Neural progenitor cell (in vitro differentiated cells): ENCODE results near the gene R3HDM4. TPM values are rescaled to one million over a fixed set of nuclear protein-coding genes. Genes with fewer than 3 reads are reported as not detected.

Source experiments
- DNase-seq: peaks from one replicate; pipeline ENCODE4 v3.0.0-alpha.2; 2016; ENCODE audit warnings: low spot score
- H2AFZ ChIP-seq: fragments of 200-600 bp; sonication (generic); replicated peaks from 2 replicates; pipeline ENCODE4 v1.6.1; 2016; ENCODE audit warnings: antibody characterized with exemption
- H3F3A ChIP-seq: fragments of 200-600 bp; sonication (generic); 2 replicates; pipeline ENCODE4 v1.6.1; 2016; ENCODE audit warnings: antibody characterized with exemption, low read depth
- H3K27ac ChIP-seq: fragments of 200-600 bp; sonication (generic); 2 replicates; pipeline ENCODE4 v1.5.1; 2016; ENCODE audit warnings: mild to moderate bottlenecking
- H3K27me3 ChIP-seq: fragments of 200-600 bp; sonication (generic); 2 replicates; pipeline ENCODE4 v1.6.1; 2016; ENCODE audit warnings: mild to moderate bottlenecking, moderate library complexity
- H3K36me3 ChIP-seq: fragments of 200-600 bp; sonication (generic); 2 replicates; pipeline ENCODE4 v1.5.1; 2016
- H3K4me1 ChIP-seq: fragments of 200-600 bp; sonication (generic); 2 replicates; pipeline ENCODE4 v1.6.1; 2016; ENCODE audit warnings: mixed run types
- H3K4me2 ChIP-seq: fragments of 200-600 bp; sonication (generic); 2 replicates; pipeline ENCODE4 v1.6.1; 2016
- H3K4me3 ChIP-seq: fragments of 200-600 bp; sonication (generic); 2 replicates; pipeline ENCODE4 v1.5.1; 2016
- H3K79me2 ChIP-seq: fragments of 200-600 bp; sonication (generic); 2 replicates; pipeline ENCODE4 v1.6.1; 2016; ENCODE audit warnings: low read depth
- H3K9ac ChIP-seq: fragments of 200-600 bp; sonication (generic); 2 replicates; pipeline ENCODE4 v1.6.1; 2016
- H3K9me3 ChIP-seq: fragments of 200-600 bp; sonication (generic); 2 replicates; pipeline ENCODE4 v1.5.1; 2016; ENCODE audit warnings: low read depth
- H4K20me1 ChIP-seq: fragments of 200-600 bp; sonication (generic); 2 replicates; pipeline ENCODE4 v1.6.1; 2016; ENCODE audit warnings: low read depth
- H3K27ac Mint-ChIP-seq: 3 replicates; pipeline ENCODE4 v1.8.0; 2021; ENCODE audit warnings: mixed read lengths
- H3K27me3 Mint-ChIP-seq: 2 replicates; pipeline ENCODE4 v1.8.0; 2022; ENCODE audit warnings: low read depth, mild to moderate bottlenecking, inconsistent platforms, moderate library complexity, mixed read lengths; ENCODE audit not compliant: insufficient read depth
- H3K36me3 Mint-ChIP-seq: 3 replicates; pipeline ENCODE4 v1.8.0; 2021; ENCODE audit warnings: mixed read lengths
- H3K4me1 Mint-ChIP-seq: 3 replicates; pipeline ENCODE4 v1.8.0; 2021; ENCODE audit warnings: mixed read lengths
- H3K4me3 Mint-ChIP-seq: 3 replicates; pipeline ENCODE4 v1.8.0; 2021; ENCODE audit warnings: mild to moderate bottlenecking, moderate library complexity, mixed read lengths
- H3K9me3 Mint-ChIP-seq: 3 replicates; pipeline ENCODE4 v1.8.0; 2020; ENCODE audit warnings: mixed read lengths
- CTCF ChIP-seq: fragments of 200-600 bp; sonication (generic); IDR thresholded peaks from 2 replicates; pipeline ENCODE4 v1.5.1; 2017; ENCODE audit warnings: antibody characterized with exemption, mild to moderate bottlenecking
- EZH2 ChIP-seq: fragments of 200-600 bp; sonication (generic); IDR thresholded peaks from 2 replicates; pipeline ENCODE4 v1.6.1; 2017; ENCODE audit warnings: antibody characterized with exemption, mild to moderate bottlenecking, moderate library complexity
- EZH2phosphoT487 ChIP-seq: fragments of 200-600 bp; sonication (generic); IDR thresholded peaks from 2 replicates; pipeline ENCODE4 v1.6.1; 2017; ENCODE audit warnings: antibody characterized with exemption
- total RNA-seq: library from RNA; depleted of rRNA; stranded (reverse); fragments of >200 nt; gene quantifications from 2 replicates; pipeline ENCODE4 v1.2.3, GENCODE V29; 2015; ENCODE audit warnings: low replicate concordance

Gene R3HDM4
- total RNA-seq, 1 donor from 2014 or later, result 22.7 TPM

- H3K4me1 Mint-ChIP-seq, result peaks cover 21% of the 10 kb centered on the region
- no peaks in the 10 kb centered on the region for H3K9me3 ChIP-seq
- H3K9me3 Mint-ChIP-seq, result no peaks in the 10 kb centered on the region
- H3K36me3 Mint-ChIP-seq, result peaks cover 1% of the 10 kb centered on the region
- H3K27me3 Mint-ChIP-seq, result peaks cover 11% of the 10 kb centered on the region
- no peak overlapping the region for H3K4me3 Mint-ChIP-seq
- no peak overlapping the region for H3K4me2 ChIP-seq
- H3K9ac ChIP-seq, result no peak overlapping the region
- no peak for DNase-seq
- H3K4me3 ChIP-seq, result no peak overlapping the region
- no peak overlapping the region for H3K27ac Mint-ChIP-seq
- H2AFZ ChIP-seq, result no peak overlapping the region
- TF ChIP-seq CTCF (no peak), EZH2 (no peak), EZH2phosphoT487 (no peak)
- peaks cover 17% of the 10 kb centered on the region for H3F3A ChIP-seq
- H3K36me3 ChIP-seq, result no peaks in the 10 kb centered on the region
- H4K20me1 ChIP-seq, result peaks cover 37% of the 10 kb centered on the region
- no peaks in the 10 kb centered on the region for H3K4me1 ChIP-seq
- peaks cover 9% of the 10 kb centered on the region for H3K79me2 ChIP-seq
- H3K27me3 ChIP-seq, result no peaks in the 10 kb centered on the region
- H3K27ac ChIP-seq, result no peak overlapping the region
Observed at GRCh38 chr19:896999-897398, 16.0 kb downstream of the R3HDM4 start.

GRCh38 chr19:896434-896833 is 16.6 kb downstream of the R3HDM4 start:
- H3K36me3 ChIP-seq, result no peaks in the 10 kb centered on the region
- DNase-seq, result no peak
- H3K27me3 Mint-ChIP-seq, result peaks cover 11% of the 10 kb centered on the region
- H4K20me1 ChIP-seq, result peaks cover 32% of the 10 kb centered on the region
- H3K4me3 ChIP-seq, result no peak overlapping the region
- no peak overlapping the region for H3K9ac ChIP-seq
- no peaks in the 10 kb centered on the region for H3K9me3 Mint-ChIP-seq
- H3K27ac Mint-ChIP-seq, result no peak overlapping the region
- no peak overlapping the region for H3K4me2 ChIP-seq
- H3K27me3 ChIP-seq, result no peaks in the 10 kb centered on the region
- no peaks in the 10 kb centered on the region for H3K9me3 ChIP-seq
- TF ChIP-seq EZH2, result no peak
- no peak for TF ChIP-seq CTCF
- no peak for TF ChIP-seq EZH2phosphoT487
- no peak overlapping the region for H3K4me3 Mint-ChIP-seq
- no peaks in the 10 kb centered on the region for H3K4me1 ChIP-seq
- peaks cover 17% of the 10 kb centered on the region for H3F3A ChIP-seq
- peaks cover 21% of the 10 kb centered on the region for H3K4me1 Mint-ChIP-seq
- no peak overlapping the region for H2AFZ ChIP-seq
- peaks cover 8% of the 10 kb centered on the region for H3K79me2 ChIP-seq
- no peak overlapping the region for H3K27ac ChIP-seq
- peaks cover 1% of the 10 kb centered on the region for H3K36me3 Mint-ChIP-seq

- Histone ChIP-seq H3K36me3 (no peaks in the 10 kb centered on the region), H2AFZ (peak within 1 kb of the TSS; percentile 53), H3F3A (peaks cover 14% of the 10 kb centered on the region), H3K27me3 (no peaks in the 10 kb centered on the region), H3K4me2 (peak within 1 kb of the TSS; percentile 95), H3K4me1 (no peaks in the 10 kb centered on the region), H3K9me3 (no peaks in the 10 kb centered on the region), H3K9ac (peak within 1 kb of the TSS; percentile 85), H3K4me3 (peak within 1 kb of the TSS; percentile 97), H3K27ac (peak within 1 kb of the TSS; percentile 96), H3K79me2 (peaks cover 15% of the 10 kb centered on the region), H4K20me1 (peaks cover 16% of the 10 kb centered on the region)
- Mint-ChIP-seq H3K36me3 (peaks cover 5% of the 10 kb centered on the region), H3K27me3 (peaks cover 14% of the 10 kb centered on the region), H3K27ac (peak within 1 kb of the TSS; percentile 100), H3K4me1 (peaks cover 14% of the 10 kb centered on the region), H3K9me3 (no peaks in the 10 kb centered on the region), H3K4me3 (peak within 1 kb of the TSS; percentile 95)
- peak; percentile 98 for DNase-seq
- TF ChIP-seq EZH2phosphoT487 (no peak), CTCF (no peak), EZH2 (no peak)
Observed at GRCh38 chr19:892894-893689, 19.9 kb downstream of the R3HDM4 start, which contains the start of the genes MED16 and RNU6-9. Gene MED16, minus strand, starts transcription at chr19:893187. Its CDS starts 2,056 bp downstream, at chr19:891131. Gene RNU6-9, plus strand, starts transcription at chr19:893484.
